Measurements from ENCODE around the gene NLN.
"Not testable (repeated sequence)": the region's sequence is repeated elsewhere in the genome, so short reads cannot be mapped to it uniquely, and the experiment has no call there.

The NLN gene

GRCh38 chr5:65802820-65803219 is 80.8 kb downstream of the NLN start:
- TF ChIP-seq CTCF (IDR thresholded peaks at IDR 0.05), result no peak
- no peak overlapping the region for H3K4me3 ChIP-seq
- no peak overlapping the region for H3K27ac ChIP-seq
- DNase-seq (ENCODE audit: low spot score), result no peak

- no peak overlapping the region for H3K27ac ChIP-seq
- no peak for TF ChIP-seq CTCF (IDR thresholded peaks at IDR 0.05)
- no peak for DNase-seq (ENCODE audit: low spot score)
- H3K4me3 ChIP-seq, result no peak overlapping the region
Measured at GRCh38 chr5:65803699-65804391, 81.8 kb downstream of the NLN start.

- Histone ChIP-seq H3K27ac (no peak overlapping the region), H3K4me3 (no peak overlapping the region)
- no peak for DNase-seq (ENCODE audit: low spot score)
- TF ChIP-seq CTCF (IDR thresholded peaks at IDR 0.05), result no peak
Measured at GRCh38 chr5:65805089-65805488, 83.1 kb downstream of the NLN start.

- DNase-seq (ENCODE audit: low spot score); H3K4me3 ChIP-seq; H3K27ac ChIP-seq: not testable (repeated sequence)
Measured at GRCh38 chr5:65807494-65807893, 85.5 kb downstream of the NLN start.

- TF ChIP-seq CTCF (IDR thresholded peaks at IDR 0.05), result no peak
- Histone ChIP-seq H3K4me3 (no peak overlapping the region), H3K27ac (no peak overlapping the region)
- no peak for DNase-seq (ENCODE audit: low spot score)
Measured at GRCh38 chr5:65808251-65808741, 86.3 kb downstream of the NLN start.

- TF ChIP-seq CTCF (IDR thresholded peaks at IDR 0.05), result no peak
- no peak for DNase-seq (ENCODE audit: low spot score)
- H3K27ac ChIP-seq, result no peak overlapping the region
- H3K4me3 ChIP-seq, result no peak overlapping the region
Measured at GRCh38 chr5:65808818-65809217, 86.8 kb downstream of the NLN start.

- no peak for TF ChIP-seq CTCF (IDR thresholded peaks at IDR 0.05)
- H3K27ac ChIP-seq, result no peak overlapping the region
- no peak for DNase-seq (ENCODE audit: low spot score)
- H3K4me3 ChIP-seq, result no peak overlapping the region
Measured at GRCh38 chr5:65809817-65810531, 88.0 kb downstream of the NLN start.

Data from coronary artery (tissue), 2 donors.